HEK293 (cell line): ENCODE results near the gene ATXN10.

Source experiments
- CTCF ChIA-PET: fragments of 350-600 bp; formaldehyde crosslinking; extraction: SDS; loops from one replicate; lab custom pipeline; 2021; ENCODE audit warnings: antibody characterized with exemption; lab: Yijun Ruan, JAX
- POLR2A ChIA-PET: fragments of 300-600 bp; formaldehyde crosslinking; extraction: SDS; loops from one replicate; lab custom pipeline; 2020; ENCODE audit warnings: antibody characterized with exemption, inconsistent platforms; lab: Yijun Ruan, JAX
- H3K27ac ChIP-seq: fragments of 200-500 bp; sonication (Bioruptor generic); 2 replicates; pipeline ENCODE4 v1.5.1; 2014; ENCODE audit warnings: low read depth, low read length, control low read depth, inconsistent platforms; ENCODE audit errors: extremely low read depth
- H3K36me3 ChIP-seq, 2 experiments: fragments of 200-500 bp in 1 of 2; sonication (Bioruptor generic) in 1 of 2; 1 replicate in 1 of 2; 2 replicates in 1 of 2; pipeline ENCODE4 v1.5.1; 2014 to 2017; ENCODE audit warnings: inconsistent platforms in 2 of 2, low read length in 2 of 2; ENCODE audit not compliant: control insufficient read depth in 2 of 2, insufficient read depth in 1 of 2
- H3K4me1 ChIP-seq: fragments of 200-500 bp; sonication (Bioruptor generic); 2 replicates; pipeline ENCODE4 v1.5.1; 2014; ENCODE audit warnings: mild to moderate bottlenecking, low read length, inconsistent platforms; ENCODE audit not compliant: control insufficient read depth, insufficient read depth
- H3K4me3 ChIP-seq: 2 replicates; pipeline ENCODE4 v1.5.1; 2011; ENCODE audit warnings: low read depth, mild to moderate bottlenecking, control low read depth, low read length, moderate library complexity
- H3K9me3 ChIP-seq: fragments of 200-500 bp; sonication (Bioruptor generic); 2 replicates; pipeline ENCODE4 v1.5.1; 2014; ENCODE audit warnings: low read depth, low read length, inconsistent platforms; ENCODE audit not compliant: control insufficient read depth, insufficient read depth
- CTCF ChIP-seq: fragments of 450-650 bp; formaldehyde crosslinking; IDR thresholded peaks from 2 replicates; pipeline ENCODE4 v1.5.1; 2016; ENCODE audit warnings: missing biosample characterization, missing genetic modification characterization
- PRDM6 ChIP-seq: fragments of 450-650 bp; formaldehyde crosslinking; IDR thresholded peaks from 2 replicates; pipeline ENCODE4 v1.5.1; 2017; ENCODE audit warnings: missing biosample characterization, missing genetic modification characterization
- SCRT1 ChIP-seq: fragments of 450-650 bp; formaldehyde crosslinking; IDR thresholded peaks from 2 replicates; pipeline ENCODE4 v1.5.1; 2016; ENCODE audit warnings: missing biosample characterization, missing genetic modification characterization, borderline replicate concordance
- SCRT2 ChIP-seq: fragments of 450-650 bp; formaldehyde crosslinking; IDR thresholded peaks from 2 replicates; pipeline ENCODE4 v1.5.1; 2016; ENCODE audit warnings: missing biosample characterization, missing genetic modification characterization
- WT1 ChIP-seq: fragments of 450-650 bp; formaldehyde crosslinking; IDR thresholded peaks from 2 replicates; pipeline ENCODE4 v1.5.1; 2016; ENCODE audit warnings: missing biosample characterization, missing genetic modification characterization
- ZFP3 ChIP-seq: fragments of 450-650 bp; formaldehyde crosslinking; IDR thresholded peaks from 2 replicates; pipeline ENCODE4 v1.5.1; 2016; ENCODE audit warnings: low read depth, missing biosample characterization, missing genetic modification characterization
- ZNF148 ChIP-seq: fragments of 450-650 bp; formaldehyde crosslinking; IDR thresholded peaks from 2 replicates; pipeline ENCODE4 v1.5.0; 2017; ENCODE audit warnings: missing biosample characterization, missing genetic modification characterization, borderline replicate concordance
- ZNF214 ChIP-seq: fragments of 450-650 bp; formaldehyde crosslinking; IDR thresholded peaks from 2 replicates; pipeline ENCODE4 v1.5.1; 2017; ENCODE audit warnings: missing biosample characterization, mild to moderate bottlenecking, missing genetic modification characterization, borderline replicate concordance
- ZNF292 ChIP-seq: fragments of 450-650 bp; formaldehyde crosslinking; IDR thresholded peaks from 2 replicates; pipeline ENCODE4 v1.5.1; 2016; ENCODE audit warnings: low read depth, missing biosample characterization, missing genetic modification characterization, borderline replicate concordance
- ZNF449 ChIP-seq: fragments of 450-650 bp; formaldehyde crosslinking; IDR thresholded peaks from 2 replicates; pipeline ENCODE4 v1.5.1; 2017; ENCODE audit warnings: missing biosample characterization, mild to moderate bottlenecking, missing genetic modification characterization, moderate library complexity
- ZNF654 ChIP-seq: fragments of 450-650 bp; formaldehyde crosslinking; IDR thresholded peaks from 2 replicates; pipeline ENCODE4 v1.5.1; 2016; ENCODE audit warnings: low read depth, missing biosample characterization, missing genetic modification characterization
- ZNF707 ChIP-seq: fragments of 450-650 bp; formaldehyde crosslinking; IDR thresholded peaks from 2 replicates; pipeline ENCODE4 v1.5.1; 2016; ENCODE audit warnings: missing biosample characterization, missing genetic modification characterization
- ZNF777 ChIP-seq: fragments of 450-650 bp; formaldehyde crosslinking; IDR thresholded peaks from 2 replicates; pipeline ENCODE4 v1.5.1; 2017; ENCODE audit warnings: missing biosample characterization, missing genetic modification characterization, borderline replicate concordance
- ZNF792 ChIP-seq: fragments of 450-650 bp; formaldehyde crosslinking; IDR thresholded peaks from 2 replicates; pipeline ENCODE4 v1.5.1; 2016; ENCODE audit warnings: missing biosample characterization, missing genetic modification characterization
- ZSCAN30 ChIP-seq: fragments of 450-650 bp; IDR thresholded peaks from 2 replicates; pipeline ENCODE4 v1.5.1; 2018; ENCODE audit warnings: missing biosample characterization, mild to moderate bottlenecking, missing genetic modification characterization, moderate library complexity

The ATXN10 gene

GRCh38 chr22:45763236-45763624 lies 91.6 kb downstream of the ATXN10 start (continued):
- no peak for TF ChIP-seq PRDM6
- TF ChIP-seq WT1 (tag by site-specific recombination), result no peak
- no peak for TF ChIP-seq ZFP3 (tag by site-specific recombination)

GRCh38 chr22:45768490-45768889 lies 96.9 kb downstream of the ATXN10 start:
- TF ChIP-seq CTCF (tag by site-specific recombination), result no peak
- TF ChIP-seq ZNF777 (tag by site-specific recombination), result no peak
- TF ChIP-seq PRDM6, result no peak
- no peak for TF ChIP-seq ZNF214 (tag by site-specific recombination)
- no peak for TF ChIP-seq ZNF707
- no peak for TF ChIP-seq ZNF792 (tag by site-specific recombination)
- TF ChIP-seq SCRT1 (tag by site-specific recombination), result no peak
- TF ChIP-seq ZNF654 (tag by site-specific recombination), result no peak
- no peak for TF ChIP-seq ZNF292
- no peak for TF ChIP-seq ZNF449 (tag by site-specific recombination)
- no peak for TF ChIP-seq ZNF148 (tag by site-specific recombination)
- no peak for TF ChIP-seq SCRT2 (tag by site-specific recombination)
- no peak for TF ChIP-seq ZSCAN30 (tag by site-specific recombination)
- H3K36me3 ChIP-seq, result peaks cover 9 to 11% of the 10 kb centered on the region in 2 experiments
- H3K9me3 ChIP-seq, result no peaks in the 10 kb centered on the region
- H3K27ac ChIP-seq, result no peak overlapping the region
- ChIA-PET POLR2A (no interaction called here), CTCF (no interaction called here)
- no peak overlapping the region for H3K4me3 ChIP-seq
- H3K4me1 ChIP-seq, result no peaks in the 10 kb centered on the region
